ENCODE measurements around the gene APBA1. TPM values are rescaled to one million over a fixed set of nuclear protein-coding genes. Genes with fewer than 3 reads are reported as not detected.
"Not testable (repeated sequence)": the region's sequence is repeated elsewhere in the genome, so short reads cannot be mapped to it uniquely, and the experiment has no call there.

The APBA1 gene
- total RNA-seq, 4 donors from 2014 or later, result 5.8 to 15.7 (median 11.5) TPM

DNA sequence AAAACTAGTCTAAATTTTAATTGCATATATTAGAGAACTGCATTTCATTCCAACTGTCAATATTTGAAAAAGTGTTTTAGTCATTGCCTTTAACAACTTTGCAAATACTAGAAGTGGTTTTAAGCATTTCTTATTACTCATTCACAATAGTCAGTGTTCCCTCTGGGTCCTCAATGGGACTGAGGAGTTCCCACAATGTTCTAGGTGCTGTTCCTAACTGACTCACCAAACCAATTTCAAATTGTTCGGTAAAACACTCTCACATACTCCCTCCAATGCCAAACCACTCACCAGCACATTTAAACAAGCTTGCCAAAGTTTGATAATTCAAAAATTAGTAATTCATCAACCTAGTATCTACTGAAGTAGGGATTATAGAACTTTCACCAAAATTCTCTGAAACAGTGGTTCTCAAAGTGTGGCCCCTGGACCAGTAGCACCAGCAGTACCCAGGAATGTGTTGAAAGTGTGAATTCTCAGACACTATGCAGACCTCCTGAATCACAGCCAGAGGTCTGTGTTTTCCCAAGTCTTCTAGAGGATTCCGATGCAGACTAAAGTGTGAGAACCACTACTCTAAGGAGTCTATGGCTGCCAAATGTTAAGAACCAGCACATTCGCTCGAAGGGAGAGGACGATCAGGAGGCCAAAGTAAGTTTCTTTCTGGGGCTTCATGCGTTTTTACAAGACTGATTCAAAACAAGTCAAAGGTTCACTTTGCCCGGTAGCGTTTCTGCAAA, 72.8 kb downstream of the APBA1 start:
- TF ChIP-seq POLR2A (IDR thresholded peaks at IDR 0.05) (no peak), POLR2AphosphoS5 (IDR thresholded peaks at IDR 0.05) (no peak)
- TF ChIP-seq, protein P1, sequence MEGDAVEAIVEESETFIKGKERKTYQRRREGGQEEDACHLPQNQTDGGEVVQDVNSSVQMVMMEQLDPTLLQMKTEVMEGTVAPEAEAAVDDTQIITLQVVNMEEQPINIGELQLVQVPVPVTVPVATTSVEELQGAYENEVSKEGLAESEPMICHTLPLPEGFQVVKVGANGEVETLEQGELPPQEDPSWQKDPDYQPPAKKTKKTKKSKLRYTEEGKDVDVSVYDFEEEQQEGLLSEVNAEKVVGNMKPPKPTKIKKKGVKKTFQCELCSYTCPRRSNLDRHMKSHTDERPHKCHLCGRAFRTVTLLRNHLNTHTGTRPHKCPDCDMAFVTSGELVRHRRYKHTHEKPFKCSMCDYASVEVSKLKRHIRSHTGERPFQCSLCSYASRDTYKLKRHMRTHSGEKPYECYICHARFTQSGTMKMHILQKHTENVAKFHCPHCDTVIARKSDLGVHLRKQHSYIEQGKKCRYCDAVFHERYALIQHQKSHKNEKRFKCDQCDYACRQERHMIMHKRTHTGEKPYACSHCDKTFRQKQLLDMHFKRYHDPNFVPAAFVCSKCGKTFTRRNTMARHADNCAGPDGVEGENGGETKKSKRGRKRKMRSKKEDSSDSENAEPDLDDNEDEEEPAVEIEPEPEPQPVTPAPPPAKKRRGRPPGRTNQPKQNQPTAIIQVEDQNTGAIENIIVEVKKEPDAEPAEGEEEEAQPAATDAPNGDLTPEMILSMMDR (IDR thresholded peaks at IDR 0.05), result no peak
- no peaks in the 10 kb centered on the region for H3K4me1 ChIP-seq
- H3K27ac ChIP-seq, result no peak overlapping the region
- 84% methylated on average over 8 of the region's 8 CpGs for WGBS
- no peak overlapping the region for H3K4me3 ChIP-seq
- no peaks in the 10 kb centered on the region for H3K9me3 ChIP-seq
- no peaks in the 10 kb centered on the region for H3K36me3 ChIP-seq
- H3K27me3 ChIP-seq, result no peaks in the 10 kb centered on the region
- DNase-seq (ENCODE audit: low spot score in 2 of 2), result no peak

DNA sequence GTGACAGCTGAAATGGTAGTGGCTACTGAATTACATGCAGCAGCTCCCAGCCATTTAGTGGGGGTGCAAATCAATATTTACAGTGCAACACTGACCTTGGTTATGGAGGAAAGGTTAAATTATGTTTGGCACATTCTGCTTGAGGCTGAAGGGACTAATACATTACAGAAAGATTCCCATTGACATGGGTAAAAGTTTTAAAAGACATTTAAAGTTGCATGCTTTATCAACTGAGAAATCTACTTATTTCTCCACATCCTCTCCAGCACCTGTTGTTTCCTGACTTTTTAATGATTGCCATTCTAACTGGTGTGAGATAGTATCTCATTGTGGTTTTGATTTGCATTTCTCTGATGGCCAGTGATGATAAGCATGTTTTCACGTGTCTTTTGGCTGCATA, 75.3 kb downstream of the APBA1 start:
- not testable (repeated sequence) for DNase-seq (ENCODE audit: low spot score in 2 of 2); H3K36me3 ChIP-seq; H3K27me3 ChIP-seq; H3K4me1 ChIP-seq; H3K27ac ChIP-seq; H3K4me3 ChIP-seq; H3K9me3 ChIP-seq
- 38% methylated on average over 1 of the region's 1 CpG for WGBS

DNA sequence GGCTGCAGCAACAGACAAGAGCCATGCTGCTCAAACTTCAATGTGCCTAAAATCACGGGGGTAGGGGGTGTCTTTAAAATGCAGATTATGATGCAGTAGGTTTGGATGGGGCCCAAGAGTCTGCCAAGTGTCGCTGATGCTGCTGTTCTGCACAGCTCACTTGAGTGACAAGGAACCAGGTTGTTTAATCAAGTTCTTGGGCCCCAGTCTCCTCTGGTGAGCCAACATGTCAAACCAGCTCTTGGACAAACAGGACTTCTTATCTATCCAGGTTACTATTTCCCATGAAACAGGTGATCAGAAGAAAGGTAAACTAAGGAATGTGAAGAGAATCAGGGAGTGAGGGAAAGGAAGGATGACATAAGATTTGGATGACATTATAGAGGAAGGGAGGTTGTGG, 78.0 kb downstream of the APBA1 start:
- no peaks in the 10 kb centered on the region for H3K9me3 ChIP-seq
- TF ChIP-seq POLR2AphosphoS5 (IDR thresholded peaks at IDR 0.05) (no peak), POLR2A (IDR thresholded peaks at IDR 0.05) (no peak), EP300 (IDR thresholded peaks at IDR 0.05) (no peak)
- TF ChIP-seq, protein P1 (IDR thresholded peaks at IDR 0.05), result no peak
- no peaks in the 10 kb centered on the region for H3K27me3 ChIP-seq
- 72% methylated on average over 2 of the region's 2 CpGs for WGBS
- no peak overlapping the region for H3K4me3 ChIP-seq
- H3K27ac ChIP-seq, result no peak overlapping the region
- DNase-seq (ENCODE audit: low spot score in 2 of 2), result no peak
- no peaks in the 10 kb centered on the region for H3K36me3 ChIP-seq
- H3K4me1 ChIP-seq, result no peaks in the 10 kb centered on the region

DNA sequence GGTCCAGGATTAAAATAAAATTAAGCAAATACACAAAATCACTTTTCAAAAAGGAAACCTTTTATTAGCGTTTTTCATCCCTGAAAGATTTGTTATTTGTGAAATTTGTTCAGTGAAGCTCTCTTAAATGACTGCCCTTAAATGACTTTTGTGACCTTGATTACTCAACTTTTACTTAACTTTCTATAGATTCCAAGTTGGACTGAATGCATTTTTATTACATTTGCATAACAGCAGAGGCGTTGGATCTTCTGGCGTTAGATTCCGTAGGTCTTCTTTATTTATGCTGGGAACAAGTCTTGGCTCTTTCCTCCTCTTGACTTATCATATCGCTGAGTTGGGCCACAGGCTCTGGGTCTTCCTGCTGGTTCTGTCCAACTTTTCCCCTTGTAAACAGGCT, 78.4 kb downstream of the APBA1 start:
- WGBS, result 82% methylated on average over 5 of the region's 5 CpGs
- Histone ChIP-seq H3K36me3 (no peaks in the 10 kb centered on the region), H3K9me3 (no peaks in the 10 kb centered on the region)

DNA sequence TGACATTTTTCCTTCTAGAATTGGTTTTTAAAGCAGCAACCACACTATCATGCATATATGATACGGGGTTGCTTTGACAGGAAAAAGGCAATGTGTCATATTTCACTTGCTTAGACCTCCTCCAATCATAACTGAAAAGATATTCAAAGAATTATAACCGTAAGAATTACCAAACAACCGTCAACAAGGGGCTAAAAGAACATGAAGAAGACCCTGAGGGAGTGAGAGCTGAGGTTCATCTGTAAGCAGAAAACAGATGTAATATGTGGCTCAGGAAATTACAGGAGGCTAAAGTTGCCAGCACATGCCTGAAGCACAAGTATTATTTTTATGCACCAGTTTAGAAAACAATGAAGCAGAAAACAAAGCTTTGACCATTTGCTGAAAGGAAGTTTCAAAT, 78.9 kb downstream of the APBA1 start:
- no peaks in the 10 kb centered on the region for H3K4me1 ChIP-seq
- no peaks in the 10 kb centered on the region for H3K36me3 ChIP-seq
- TF ChIP-seq, protein P1 (IDR thresholded peaks at IDR 0.05), result no peak
- no peak for TF ChIP-seq EP300 (IDR thresholded peaks at IDR 0.05)
- TF ChIP-seq POLR2AphosphoS5 (IDR thresholded peaks at IDR 0.05), result no peak
- TF ChIP-seq POLR2A (IDR thresholded peaks at IDR 0.05), result no peak
- no peak overlapping the region for H3K27ac ChIP-seq
- H3K4me3 ChIP-seq, result no peak overlapping the region
- no peak for DNase-seq (ENCODE audit: low spot score in 2 of 2)
- H3K27me3 ChIP-seq, result no peaks in the 10 kb centered on the region
- WGBS, result 57% methylated on average over 3 of the region's 3 CpGs
- H3K9me3 ChIP-seq, result no peaks in the 10 kb centered on the region

More for the DNA sequence above, 78.4 kb downstream of the APBA1 start:
- H3K4me1 ChIP-seq, result no peaks in the 10 kb centered on the region
- DNase-seq (ENCODE audit: low spot score in 2 of 2), result no peak
- no peak overlapping the region for H3K4me3 ChIP-seq
- H3K27me3 ChIP-seq, result no peaks in the 10 kb centered on the region
- TF ChIP-seq, protein P1 (IDR thresholded peaks at IDR 0.05), result no peak
- no peak for TF ChIP-seq POLR2AphosphoS5 (IDR thresholded peaks at IDR 0.05)
- no peak for TF ChIP-seq EP300 (IDR thresholded peaks at IDR 0.05)
- no peak for TF ChIP-seq POLR2A (IDR thresholded peaks at IDR 0.05)
- H3K27ac ChIP-seq, result no peak overlapping the region

DNA sequence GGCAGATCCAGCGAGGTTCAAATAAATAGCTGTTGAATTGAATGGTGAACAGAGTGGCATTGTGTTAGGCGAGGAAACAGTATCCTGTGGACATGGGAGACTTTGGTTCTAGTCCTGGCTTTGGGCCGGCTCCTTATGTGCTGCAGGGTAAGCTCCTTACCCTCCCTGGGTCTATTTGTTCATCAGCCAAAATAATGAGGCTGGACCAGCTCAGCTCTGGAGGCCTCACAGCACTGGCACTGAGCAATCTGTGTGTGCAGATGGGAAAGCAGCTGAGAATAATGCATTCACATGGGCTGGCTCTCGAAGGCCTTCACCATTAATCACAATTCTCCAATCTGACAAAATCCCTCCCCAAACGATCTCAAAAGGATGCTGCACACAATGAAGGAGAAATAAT, 81.9 kb downstream of the APBA1 start:
- no peak for TF ChIP-seq EP300 (IDR thresholded peaks at IDR 0.05)
- no peak for TF ChIP-seq POLR2AphosphoS5 (IDR thresholded peaks at IDR 0.05)
- TF ChIP-seq POLR2A (IDR thresholded peaks at IDR 0.05), result no peak
- TF ChIP-seq, protein P1 (IDR thresholded peaks at IDR 0.05), result no peak
- no peaks in the 10 kb centered on the region for H3K27me3 ChIP-seq
- no peak overlapping the region for H3K27ac ChIP-seq
- H3K9me3 ChIP-seq, result no peaks in the 10 kb centered on the region
- H3K36me3 ChIP-seq, result no peaks in the 10 kb centered on the region
- DNase-seq (ENCODE audit: low spot score in 2 of 2), result no peak
- H3K4me1 ChIP-seq, result no peaks in the 10 kb centered on the region
- WGBS, result 83% methylated on average over 5 of the region's 5 CpGs
- H3K4me3 ChIP-seq, result no peak overlapping the region

Data from suprapubic skin (tissue), 4 donors.